Mesothelial cell of epicardium (in vitro differentiated cells): ENCODE data around the gene NDUFA9. TPM values are rescaled to one million over a fixed set of nuclear protein-coding genes. Genes with fewer than 3 reads are reported as not detected.

Experiments used
- DNase-seq, 2 experiments: peaks; one replicate each; pipeline ENCODE4 v3.0.0; 2021; ENCODE audit warnings: low spot score in 2 of 2; ENCODE audit not compliant: unreplicated experiment in 2 of 2
- H3K27ac Mint-ChIP-seq: 2 replicates; pipeline ENCODE4 v1.8.0; 2021; ENCODE audit warnings: mixed read lengths
- H3K27me3 Mint-ChIP-seq: 2 replicates; pipeline ENCODE4 v1.8.0; 2021; ENCODE audit warnings: low read depth, mixed read lengths
- H3K36me3 Mint-ChIP-seq: 2 replicates; pipeline ENCODE4 v1.8.0; 2021; ENCODE audit warnings: mixed read lengths
- H3K4me1 Mint-ChIP-seq: 2 replicates; pipeline ENCODE4 v1.8.0; 2021; ENCODE audit warnings: mixed read lengths
- H3K4me3 Mint-ChIP-seq: 2 replicates; pipeline ENCODE4 v1.8.0; 2021; ENCODE audit warnings: mild to moderate bottlenecking, moderate library complexity, mixed read lengths
- H3K9me3 Mint-ChIP-seq: 2 replicates; pipeline ENCODE4 v1.8.0; 2021; ENCODE audit warnings: mixed read lengths
- CTCF ChIP-seq: fragments of 200-600 bp; sonication (generic); IDR thresholded peaks from one replicate; pipeline ENCODE4 v1.5.0; 2021; ENCODE audit warnings: antibody characterized with exemption; ENCODE audit not compliant: unreplicated experiment
- total RNA-seq: library from RNA; stranded (reverse); gene quantifications from 3 replicates; pipeline ENCODE4 v1.2.1, GENCODE V29; 2021

The NDUFA9 gene
- total RNA-seq, 1 donor from 2014 or later, result 93.8 TPM

- peaks cover 6% of the 10 kb centered on the region for H3K9me3 Mint-ChIP-seq
- H3K4me1 Mint-ChIP-seq, result no peaks in the 10 kb centered on the region
- H3K4me3 Mint-ChIP-seq, result no peak overlapping the region
- no peak for TF ChIP-seq CTCF
- peaks cover 62% of the 10 kb centered on the region for H3K27me3 Mint-ChIP-seq
- no peak for DNase-seq
- H3K36me3 Mint-ChIP-seq, result peaks cover 2% of the 10 kb centered on the region
- H3K27ac Mint-ChIP-seq, result no peak overlapping the region
Observed at GRCh38 chr12:4630262-4630661, 18.7 kb upstream of the NDUFA9 start.

GRCh38 chr12:4643747-4644146 lies 5.2 kb upstream of the NDUFA9 start:
- no peak overlapping the region for H3K27ac Mint-ChIP-seq
- peaks cover 10% of the 10 kb centered on the region for H3K4me1 Mint-ChIP-seq
- no peaks in the 10 kb centered on the region for H3K9me3 Mint-ChIP-seq
- H3K27me3 Mint-ChIP-seq, result peaks cover 19% of the 10 kb centered on the region
- TF ChIP-seq CTCF, result no peak
- DNase-seq, result no peak
- no peaks in the 10 kb centered on the region for H3K36me3 Mint-ChIP-seq
- no peak overlapping the region for H3K4me3 Mint-ChIP-seq

GRCh38 chr12:4645023-4645422 lies 3.9 kb upstream of the NDUFA9 start:
- Mint-ChIP-seq H3K27ac (no peak overlapping the region), H3K4me1 (peaks cover 19% of the 10 kb centered on the region), H3K4me3 (no peak overlapping the region), H3K27me3 (peaks cover 15% of the 10 kb centered on the region), H3K9me3 (no peaks in the 10 kb centered on the region), H3K36me3 (no peaks in the 10 kb centered on the region)
- no peak for TF ChIP-seq CTCF
- no peak for DNase-seq

- DNase-seq, result no peak
- H3K27ac Mint-ChIP-seq, result peak overlapping the region; percentile 100
- peak overlapping the region; percentile 98 for H3K4me3 Mint-ChIP-seq
Observed at GRCh38 chr12:4648104-4648500, 812 bp upstream of the NDUFA9 start.

GRCh38 chr12:4649358-4649661 lies 396 bp downstream of the NDUFA9 start:
- Mint-ChIP-seq H3K4me3 (peak overlapping the region; percentile 98), H3K9me3 (no peaks in the 10 kb centered on the region), H3K4me1 (peaks cover 27% of the 10 kb centered on the region), H3K27ac (peak overlapping the region; percentile 100), H3K27me3 (no peaks in the 10 kb centered on the region), H3K36me3 (no peaks in the 10 kb centered on the region)
- DNase-seq, result no peak
- TF ChIP-seq CTCF, result no peak

More at GRCh38 chr12:4648104-4648500, 812 bp upstream of the NDUFA9 start:
- H3K27me3 Mint-ChIP-seq, result peaks cover 2% of the 10 kb centered on the region
- H3K4me1 Mint-ChIP-seq, result peaks cover 27% of the 10 kb centered on the region
- H3K36me3 Mint-ChIP-seq, result no peaks in the 10 kb centered on the region
- no peak for TF ChIP-seq CTCF
- H3K9me3 Mint-ChIP-seq, result no peaks in the 10 kb centered on the region

- DNase-seq, result no peak
- H3K36me3 Mint-ChIP-seq, result peaks cover 11% of the 10 kb centered on the region
- no peak overlapping the region for H3K4me3 Mint-ChIP-seq
- TF ChIP-seq CTCF, result no peak
- no peaks in the 10 kb centered on the region for H3K27me3 Mint-ChIP-seq
- H3K4me1 Mint-ChIP-seq, result peaks cover 17% of the 10 kb centered on the region
- H3K27ac Mint-ChIP-seq, result no peak overlapping the region
- H3K9me3 Mint-ChIP-seq, result no peaks in the 10 kb centered on the region
Observed at GRCh38 chr12:4653257-4653656, 4.3 kb downstream of the NDUFA9 start.
